HG02973 (cell line): ENCODE results near the gene SLC1A7.

ENCODE experiments used
- ATAC-seq: cut with Tn5 transposase; IDR thresholded peaks from one replicate; pipeline ENCODE4 v1.9.1; 2021; ENCODE audit warnings: moderate library complexity; ENCODE audit not compliant: unreplicated experiment

SLC1A7 gene

DNA sequence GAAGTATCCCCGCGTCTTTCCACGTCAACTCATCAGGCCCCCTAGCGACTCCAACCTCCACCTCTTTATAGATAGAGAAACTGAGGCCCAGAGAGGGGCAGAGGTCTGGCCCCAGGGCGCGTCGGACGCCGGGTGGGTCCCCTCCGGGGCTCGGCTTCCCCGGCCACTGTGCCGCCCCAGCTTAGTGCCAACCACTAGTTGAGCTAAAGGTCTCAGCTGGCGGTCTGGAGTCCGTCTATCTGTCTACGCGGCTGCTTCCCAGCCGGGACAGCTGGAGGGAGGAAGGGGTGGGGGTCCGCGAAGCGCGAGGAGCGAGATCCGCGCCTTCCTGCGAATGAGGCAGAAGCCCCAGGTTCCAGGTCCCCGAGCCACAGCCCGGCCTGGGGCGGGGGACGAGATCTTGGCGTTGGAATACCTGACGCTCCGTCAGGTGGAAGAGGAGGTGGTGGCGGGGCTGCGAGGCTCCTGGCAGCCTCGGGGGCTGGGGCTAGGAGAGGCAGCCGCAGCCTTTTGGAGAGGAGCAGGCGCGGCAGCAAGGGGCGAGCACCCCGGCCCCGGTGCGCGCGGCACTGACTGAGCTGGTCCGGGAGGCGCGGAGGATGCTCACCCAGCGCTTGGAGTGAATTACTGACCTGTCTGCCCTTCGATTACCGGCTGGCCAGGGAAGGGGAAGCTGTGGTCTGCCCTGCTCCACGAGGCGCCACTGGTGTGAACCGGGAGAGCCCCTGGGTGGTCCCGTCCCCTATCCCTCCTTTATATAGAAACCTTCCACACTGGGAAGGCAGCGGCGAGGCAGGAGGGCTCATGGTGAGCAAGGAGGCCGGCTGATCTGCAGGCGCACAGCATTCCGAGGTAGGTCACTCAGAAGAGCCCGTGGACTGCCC, 79.5 kb downstream of the SLC1A7 start:
- no peak for ATAC-seq

DNA sequence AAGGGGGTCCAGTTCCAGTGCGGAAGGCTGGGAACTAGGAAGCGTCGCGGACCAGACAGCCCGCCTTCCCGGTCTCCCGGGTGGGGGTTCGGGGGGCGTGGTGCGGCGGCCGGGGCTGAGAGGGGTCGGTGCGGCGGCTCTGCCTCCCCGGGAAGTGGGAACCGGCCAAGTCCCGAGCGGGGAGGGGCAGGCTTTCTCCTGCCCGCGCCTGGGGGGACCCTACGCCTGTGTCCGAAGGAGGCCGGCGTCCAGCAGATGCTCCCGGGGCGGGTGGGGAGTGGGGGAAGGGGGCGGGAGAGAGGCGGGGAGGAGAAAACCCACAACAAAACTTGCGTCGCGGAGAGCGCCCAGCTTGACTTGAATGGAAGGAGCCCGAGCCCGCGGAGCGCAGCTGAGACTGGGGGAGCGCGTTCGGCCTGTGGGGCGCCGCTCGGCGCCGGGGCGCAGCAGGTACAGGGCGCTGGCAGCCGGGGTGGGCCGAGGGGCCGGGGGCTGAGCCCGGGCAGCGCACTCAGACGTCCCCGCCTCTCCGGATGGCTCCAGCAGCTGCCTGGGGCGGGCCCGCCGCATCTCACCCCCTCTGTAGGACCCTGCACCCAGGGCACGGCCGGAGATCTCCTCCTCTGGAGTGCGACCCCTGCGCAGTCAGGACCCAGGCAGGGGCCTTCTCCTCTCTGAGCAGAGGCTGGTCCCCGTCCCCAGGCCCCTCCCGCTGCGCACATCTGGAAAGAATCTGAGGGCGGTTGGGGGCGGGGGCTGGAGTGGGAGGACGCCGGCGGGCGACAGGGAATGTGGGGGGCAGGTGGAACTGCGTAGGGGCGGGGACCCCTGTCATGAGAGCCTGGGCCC, 80.4 kb downstream of the SLC1A7 start, which contains the start of gene PODN:
PODN (plus strand) TSS at position 355 of the 849 bp plus-strand sequence. CDS start 7,643 bp downstream, outside the sequence.
- no peak for ATAC-seq

DNA sequence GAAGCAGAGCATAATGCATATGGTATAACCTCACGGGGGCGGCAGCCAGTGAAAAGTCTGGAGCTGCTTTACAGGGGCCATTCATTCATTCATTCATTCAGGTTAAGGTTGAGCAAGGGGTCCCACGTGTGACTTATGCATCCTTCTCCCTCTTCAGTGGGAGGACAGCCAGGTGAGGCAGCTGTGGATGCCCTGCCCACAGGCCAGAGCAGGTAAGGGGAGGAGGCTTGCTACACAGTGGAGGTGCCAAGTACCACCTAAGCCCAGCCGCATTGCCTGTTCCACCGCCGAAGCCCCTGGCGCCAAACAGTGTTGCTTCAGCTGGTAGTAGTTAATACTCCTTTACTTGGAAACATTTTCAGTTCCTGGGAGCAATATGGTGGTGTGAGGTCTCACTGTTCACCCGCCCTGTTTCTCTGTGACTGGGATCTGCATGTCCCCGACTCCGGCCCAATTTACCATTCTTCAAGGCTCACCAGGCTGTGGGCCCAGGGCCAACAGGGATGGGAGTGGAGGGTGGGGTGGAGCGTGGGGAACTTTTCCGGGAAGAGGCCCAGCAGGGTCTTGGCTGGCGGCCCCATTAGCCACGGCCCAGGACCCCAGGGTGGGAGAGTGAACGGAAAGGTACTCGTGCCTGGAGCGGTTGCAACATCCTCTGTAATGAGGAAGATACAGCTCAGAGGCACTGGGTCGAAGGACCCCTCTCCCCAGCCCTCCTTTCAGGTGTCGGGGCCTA, 81.1 kb downstream of the SLC1A7 start:
- no peak for ATAC-seq

DNA sequence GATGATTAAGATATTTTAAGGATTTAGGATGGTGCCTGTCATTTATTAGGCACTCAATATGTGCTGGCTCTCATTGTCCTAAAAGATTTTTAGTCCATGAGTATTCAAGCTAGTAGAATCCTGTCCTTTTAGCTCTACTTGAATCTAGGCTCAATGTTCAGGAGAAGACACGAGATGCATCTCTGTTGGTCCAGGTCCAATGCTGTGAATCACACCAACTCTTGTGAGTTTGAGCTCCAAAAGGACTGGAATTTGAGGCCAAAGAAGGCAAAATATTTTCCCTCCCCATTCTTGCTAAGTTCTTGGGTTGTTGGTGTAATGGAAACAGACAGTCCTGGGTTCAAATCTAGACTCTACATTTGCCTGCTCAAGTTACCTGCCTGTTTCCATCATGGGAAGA, 81.9 kb downstream of the SLC1A7 start:
- ATAC-seq, result no peak

DNA sequence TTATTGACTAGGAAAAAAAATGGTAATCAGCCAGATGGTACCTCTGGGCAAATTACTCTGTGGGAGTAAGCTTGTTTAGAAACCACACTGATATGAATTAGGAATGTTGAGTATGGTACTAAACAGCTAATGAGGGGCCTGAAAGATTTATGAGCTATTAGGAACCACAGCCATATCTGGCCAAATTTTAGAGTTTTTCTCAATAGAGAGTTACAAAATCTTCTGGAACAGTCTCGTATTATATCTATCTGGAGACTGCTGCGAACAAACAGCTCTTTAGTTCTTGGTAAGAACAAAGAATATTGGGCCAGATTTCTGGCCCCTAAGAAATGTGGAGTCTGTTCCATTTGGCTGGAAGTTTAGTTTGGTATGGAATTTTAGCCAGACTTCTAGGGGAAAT, 85.3 kb downstream of the SLC1A7 start:
- ATAC-seq, result no peak

DNA sequence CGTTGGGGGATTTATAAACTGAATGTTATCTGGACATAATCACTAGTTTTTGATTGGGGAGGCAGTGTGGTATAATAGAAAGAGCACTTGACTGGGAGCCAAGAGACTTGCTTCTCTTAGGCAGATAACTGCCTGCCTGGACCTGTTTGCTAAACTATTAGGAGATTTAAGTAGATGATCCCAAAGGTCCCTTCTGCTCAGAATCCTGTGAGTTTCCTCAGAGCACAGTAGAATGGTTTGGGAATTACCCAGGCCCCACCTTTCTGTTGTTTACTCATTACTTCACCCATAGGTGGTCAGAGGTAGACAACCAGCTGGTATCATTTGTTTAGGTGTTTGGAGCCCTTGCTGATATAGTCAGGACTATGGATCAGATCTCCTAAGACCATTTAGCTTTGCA, 90.8 kb downstream of the SLC1A7 start:
- ATAC-seq, result no peak

GRCh38 chr1:53050310-53050709, 92.1 kb downstream of the SLC1A7 start:
- ATAC-seq, result no peak

DNA sequence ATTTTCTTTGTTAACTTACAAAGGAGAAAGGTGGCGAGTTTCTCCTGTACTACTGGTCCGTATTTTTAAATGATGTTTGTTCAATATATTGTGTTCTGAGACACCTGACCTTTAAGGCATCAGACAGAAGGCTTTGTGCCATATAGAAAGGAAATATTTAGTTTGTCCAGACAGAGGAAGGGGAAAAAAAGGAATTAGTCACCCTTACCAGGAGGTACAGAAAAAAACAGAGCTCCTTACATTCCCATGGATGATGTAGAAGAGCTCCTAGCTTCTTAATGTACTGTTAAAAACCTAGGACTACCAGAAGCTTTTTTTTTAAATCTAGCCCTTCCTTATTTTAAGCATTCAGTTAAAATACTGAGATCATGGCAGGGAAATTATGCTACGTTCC, 92.9 kb downstream of the SLC1A7 start:
- no peak for ATAC-seq

GRCh38 chr1:53048960-53049573, 93.4 kb downstream of the SLC1A7 start:
- no peak for ATAC-seq

DNA sequence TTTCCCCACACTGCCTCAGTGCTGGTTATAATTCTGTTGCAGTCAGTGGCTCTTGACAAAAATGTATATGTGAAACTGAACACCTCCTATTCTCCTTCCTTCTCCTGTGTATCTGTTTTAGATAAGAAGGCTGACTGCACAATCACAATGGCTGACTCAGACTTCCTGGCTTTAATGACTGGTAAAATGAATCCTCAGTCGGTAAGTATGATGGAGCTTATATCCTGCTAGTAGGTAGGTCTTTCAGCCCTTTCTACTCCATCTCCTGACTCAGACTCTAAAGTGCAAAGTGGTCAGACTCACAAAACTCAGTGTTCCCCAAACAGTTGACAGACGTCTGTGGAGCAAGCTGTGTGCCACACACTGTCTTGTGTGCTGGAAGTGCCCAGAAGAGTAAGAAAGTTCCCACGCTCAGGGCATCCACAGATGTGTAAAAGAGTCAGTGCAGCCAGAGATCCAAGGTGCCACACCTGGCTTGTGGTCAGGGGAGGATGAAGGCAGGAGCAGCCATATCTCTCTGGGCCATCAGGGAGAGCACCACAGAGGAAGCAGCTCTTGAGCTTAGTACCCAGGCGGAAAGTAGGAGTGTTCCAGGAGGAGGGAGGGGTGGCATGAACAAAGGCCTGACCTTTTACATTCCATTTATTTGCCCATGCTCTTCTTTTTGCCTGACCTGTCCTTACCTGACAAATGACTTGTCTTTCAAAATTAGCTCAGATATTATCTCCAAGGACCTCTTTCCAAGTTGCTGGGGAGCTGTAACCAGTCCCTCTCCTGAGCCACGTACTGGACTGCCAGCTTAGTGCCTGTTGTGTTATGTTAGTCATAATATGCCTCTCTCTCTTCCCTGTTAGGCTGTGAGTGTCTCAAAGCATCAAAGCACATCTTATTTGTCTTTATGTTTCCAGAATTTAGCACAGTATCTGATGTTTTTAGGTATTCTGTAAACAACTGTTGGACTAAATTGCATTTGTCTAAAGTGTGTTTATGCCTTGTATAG, 94.4 kb downstream of the SLC1A7 start:
- no peak for ATAC-seq

GRCh38 chr1:53046930-53047329, 95.5 kb downstream of the SLC1A7 start:
- no peak for ATAC-seq

DNA sequence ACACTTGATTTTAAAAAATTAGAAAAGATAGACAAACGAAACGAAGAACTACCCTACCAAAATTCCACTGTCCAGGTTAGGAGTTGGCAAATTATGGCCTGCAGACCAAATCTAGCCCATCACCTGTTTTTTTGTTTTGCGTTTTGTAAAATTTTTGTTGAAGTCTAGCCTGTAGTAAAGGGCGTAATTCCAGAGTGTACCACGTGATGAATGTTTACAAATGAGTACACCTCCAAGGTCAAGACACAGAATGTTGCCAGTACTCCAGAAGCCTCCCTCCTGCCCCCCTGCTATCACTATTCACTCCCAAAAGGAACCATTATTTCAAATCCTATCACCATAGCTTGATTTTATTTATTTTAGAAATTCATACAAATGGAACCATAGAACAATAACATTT, 97.5 kb downstream of the SLC1A7 start:
- ATAC-seq, result no peak

GRCh38 chr1:53043271-53043670, 99.2 kb downstream of the SLC1A7 start:
- no peak for ATAC-seq

GRCh38 chr1:53038566-53038965, 103.9 kb downstream of the SLC1A7 start:
- ATAC-seq, result no peak
